KMS-11 (cell line): Measurements from ENCODE around the gene GRIA1.

Source experiments
- H2AFZ ChIP-seq: fragments of 200-600 bp; sonication (generic); 2 replicates; pipeline ENCODE4 v1.6.1; 2016; ENCODE audit warnings: antibody characterized with exemption, mixed run types, low read depth
- H3K27ac ChIP-seq: fragments of 200-600 bp; sonication (generic); 2 replicates; pipeline ENCODE4 v1.6.1; 2016; ENCODE audit warnings: mild to moderate bottlenecking, mixed run types
- H3K27me3 ChIP-seq: fragments of 200-600 bp; sonication (generic); 2 replicates; pipeline ENCODE4 v1.6.1; 2017; ENCODE audit warnings: mild to moderate bottlenecking, low read depth, mixed run types, moderate library complexity; ENCODE audit not compliant: insufficient read depth
- H3K36me3 ChIP-seq: fragments of 200-600 bp; sonication (generic); 2 replicates; pipeline ENCODE4 v1.6.1; 2017; ENCODE audit warnings: mild to moderate bottlenecking, mixed run types; ENCODE audit not compliant: insufficient read depth
- H3K4me1 ChIP-seq: fragments of 200-600 bp; sonication (generic); 2 replicates; pipeline ENCODE4 v1.6.1; 2016; ENCODE audit warnings: mild to moderate bottlenecking, low read depth, mixed run types; ENCODE audit not compliant: poor library complexity, severe bottlenecking
- H3K4me2 ChIP-seq: fragments of 200-600 bp; sonication (generic); 2 replicates; pipeline ENCODE4 v1.7.0; 2016; ENCODE audit warnings: mild to moderate bottlenecking, mixed run types
- H3K4me3 ChIP-seq: fragments of 200-600 bp; sonication (generic); IDR thresholded peaks from 2 replicates; pipeline ENCODE4 v1.6.1; 2017; ENCODE audit warnings: low read depth, low read length, mixed read lengths; ENCODE audit not compliant: insufficient read depth
- H3K79me2 ChIP-seq: fragments of 200-600 bp; sonication (generic); 2 replicates; pipeline ENCODE4 v1.6.1; 2016; ENCODE audit warnings: low read depth, mixed run types; ENCODE audit not compliant: insufficient read depth
- H3K9ac ChIP-seq: fragments of 200-600 bp; sonication (generic); 2 replicates; pipeline ENCODE4 v1.6.1; 2016; ENCODE audit warnings: mild to moderate bottlenecking, mixed run types
- H4K20me1 ChIP-seq: fragments of 200-600 bp; sonication (generic); 2 replicates; pipeline ENCODE4 v1.6.1; 2016; ENCODE audit warnings: mild to moderate bottlenecking, mixed run types; ENCODE audit not compliant: insufficient read depth
- CTCF ChIP-seq: fragments of 200-600 bp; sonication (generic); conservative IDR thresholded peaks from 2 replicates; pipeline ENCODE4 v1.6.1; 2017; ENCODE audit warnings: low read depth, mild to moderate bottlenecking, antibody characterized with exemption, low read length, moderate library complexity, mixed read lengths

The GRIA1 gene

GRCh38 chr5:153598099-153598498 lies 107.6 kb downstream of the GRIA1 start:
- H3K27me3 ChIP-seq, result no peaks in the 10 kb centered on the region
- H3K9ac ChIP-seq, result no peak overlapping the region
- no peaks in the 10 kb centered on the region for H4K20me1 ChIP-seq
- TF ChIP-seq CTCF, result no peak
- H2AFZ ChIP-seq, result no peak overlapping the region
- H3K4me2 ChIP-seq, result no peak overlapping the region
- no peaks in the 10 kb centered on the region for H3K36me3 ChIP-seq
- peaks cover 4% of the 10 kb centered on the region for H3K4me1 ChIP-seq
- H3K4me3 ChIP-seq, result no peak overlapping the region
- H3K27ac ChIP-seq, result no peak overlapping the region
- H3K79me2 ChIP-seq, result no peaks in the 10 kb centered on the region

- no peak overlapping the region for H3K4me2 ChIP-seq
Observed at GRCh38 chr5:153601377-153601776, 110.9 kb downstream of the GRIA1 start.

GRCh38 chr5:153605386-153605785 lies 114.9 kb downstream of the GRIA1 start:
- H3K27ac ChIP-seq, result no peak overlapping the region
- no peaks in the 10 kb centered on the region for H3K36me3 ChIP-seq
- H3K4me2 ChIP-seq, result no peak overlapping the region
- no peaks in the 10 kb centered on the region for H4K20me1 ChIP-seq
- peaks cover 4% of the 10 kb centered on the region for H3K4me1 ChIP-seq
- no peak overlapping the region for H3K9ac ChIP-seq
- TF ChIP-seq CTCF, result no peak
- H3K79me2 ChIP-seq, result no peaks in the 10 kb centered on the region
- H2AFZ ChIP-seq, result no peak overlapping the region
- no peak overlapping the region for H3K4me3 ChIP-seq
- H3K27me3 ChIP-seq, result no peaks in the 10 kb centered on the region

More at GRCh38 chr5:153601377-153601776, 110.9 kb downstream of the GRIA1 start:
- Histone ChIP-seq H4K20me1 (no peaks in the 10 kb centered on the region), H3K9ac (no peak overlapping the region), H3K36me3 (no peaks in the 10 kb centered on the region), H3K27ac (no peak overlapping the region), H3K79me2 (no peaks in the 10 kb centered on the region), H3K4me3 (no peak overlapping the region), H3K27me3 (no peaks in the 10 kb centered on the region), H3K4me1 (peaks cover 4% of the 10 kb centered on the region), H2AFZ (peak overlapping the region; percentile 30; the same call in 1 of the 2 replicates)
- no peak for TF ChIP-seq CTCF

GRCh38 chr5:153610009-153610408 lies 119.5 kb downstream of the GRIA1 start:
- no peak overlapping the region for H2AFZ ChIP-seq
- no peak overlapping the region for H3K27ac ChIP-seq

More at GRCh38 chr5:153610009-153610408, 119.5 kb downstream of the GRIA1 start:
- Histone ChIP-seq H3K79me2 (no peaks in the 10 kb centered on the region), H3K36me3 (no peaks in the 10 kb centered on the region), H4K20me1 (no peaks in the 10 kb centered on the region), H3K9ac (no peak overlapping the region), H3K4me3 (no peak overlapping the region), H3K27me3 (no peaks in the 10 kb centered on the region), H3K4me1 (no peaks in the 10 kb centered on the region), H3K4me2 (no peak overlapping the region)
- TF ChIP-seq CTCF, result no peak
